Sigmoid colon (tissue), 7 donors: ENCODE data around the gene HHAT. TPM values are rescaled to one million over a fixed set of nuclear protein-coding genes. Genes with fewer than 3 reads are reported as not detected.

Experiments used
- DNase-seq: peaks from one replicate; pipeline ENCODE4 v3.0.0-alpha.2; 2019
- H3K27ac ChIP-seq, 4 donors: fragments of 200-600 bp; sonication (generic); one replicate each; pipeline ENCODE4 v1.5.1; 2016 to 2019; ENCODE audit warnings: mild to moderate bottlenecking in 1 of 4
- H3K27me3 ChIP-seq, 3 donors: fragments of 200-600 bp; sonication (generic); one replicate each; pipeline ENCODE4 v1.5.1; 2019; ENCODE audit warnings: mild to moderate bottlenecking in 1 of 3
- H3K36me3 ChIP-seq, 4 donors: fragments of 200-600 bp; sonication (generic); one replicate each; pipeline ENCODE4 v1.5.1; 2016 to 2019
- H3K4me1 ChIP-seq, 4 donors: fragments of 200-600 bp; sonication (generic); one replicate each; pipeline ENCODE4 v1.5.1; 2017 to 2019
- H3K4me3 ChIP-seq, 4 donors: fragments of 200-600 bp; sonication (generic); one replicate each; pipeline ENCODE4 v1.5.1; 2017 to 2019; ENCODE audit warnings: mild to moderate bottlenecking in 2 of 4, moderate library complexity in 1 of 4
- H3K9me3 ChIP-seq, 4 donors: fragments of 200-600 bp in 3 of 4; sonication (generic) in 3 of 4; one replicate each; pipeline versions ENCODE4 v1.5.1 to v1.6.1; 2013 to 2019
- CTCF ChIP-seq, 4 experiments: fragments of 450-650 bp in 3 of 4; fragments of 200-600 bp in 1 of 4; IDR thresholded peaks; one replicate each; pipeline ENCODE4 v1.5.1; 2016 to 2019; ENCODE audit warnings: antibody characterized with exemption in 4 of 4, mild to moderate bottlenecking in 3 of 4, moderate library complexity in 2 of 4
- EP300 ChIP-seq, 4 donors: sonication (generic); formaldehyde crosslinking; IDR thresholded peaks; one replicate each; pipeline ENCODE4 v1.6.1; 2017; ENCODE audit warnings: antibody characterized with exemption in 4 of 4
- POLR2A ChIP-seq, 2 donors: fragments of 450-650 bp; IDR thresholded peaks; one replicate each; pipeline ENCODE4 v1.6.1; 2016; ENCODE audit warnings: antibody characterized with exemption in 2 of 2, mild to moderate bottlenecking in 2 of 2, moderate library complexity in 2 of 2
- POLR2AphosphoS5 ChIP-seq, 4 donors: sonication (generic); formaldehyde crosslinking; IDR thresholded peaks; one replicate each; pipeline ENCODE4 v1.6.1; 2017; ENCODE audit warnings: antibody characterized with exemption in 4 of 4
- WGBS, 2 donors: extraction: QIAGEN DNeasy Blood & Tissue Kit; methylation state at CpG; one replicate each; pipeline ENCODE4 v1.1.7; 2013; 5-methylcytosine and 5-hydroxymethylcytosine counted together
- intact Hi-C: fragments of 100-400 bp; cut with DNase I; formaldehyde crosslinking; loops from one replicate; pipeline ENCODE4 v1.15.1; 2023
- polyA plus RNA-seq, 3 donors: library from polyadenylated mRNA; stranded (reverse); fragments of 200-250 nt; gene quantifications; one replicate each; pipeline ENCODE4 v1.2.3, GENCODE V29; 2013
- total RNA-seq, 4 donors: library from RNA; depleted of rRNA; stranded (reverse); fragments of >200 nt; gene quantifications; one replicate each; pipeline ENCODE4 v1.1.0, GENCODE V29; 2016
- donor health status: healthy with polysubstance abuse.
- donor health status: Bipolar disorder and iron deficiency.
- donor health status: healthy.

Gene HHAT
- total and polyA plus RNA-seq, 7 donors: 0.46 to 6.4 (median 2.1) TPM

GRCh38 chr1:210687582-210688279 is 359.0 kb downstream of the HHAT start:
- Histone ChIP-seq H3K27me3 (no peaks in the 10 kb centered on the region), H3K9me3 (no peaks in the 10 kb centered on the region), H3K4me1 (peaks cover 0 to 7% (median 0%) of the 10 kb centered on the region in 4 donors), H3K27ac (no peak overlapping the region), H3K36me3 (no peaks in the 10 kb centered on the region), H3K4me3 (no peak overlapping the region)
- TF ChIP-seq CTCF (IDR thresholded peaks at IDR 0.05) (no peak), EP300 (IDR thresholded peaks at IDR 0.05) (no peak), POLR2AphosphoS5 (IDR thresholded peaks at IDR 0.05) (no peak), POLR2A (IDR thresholded peaks at IDR 0.05) (no peak)
- no peak for DNase-seq
- intact Hi-C loops: no loop called here
- WGBS, 2 donors: 87 to 89% methylated on average over 7 of the region's 7 CpGs

- Histone ChIP-seq H3K4me1 (peaks cover 0 to 7% (median 0%) of the 10 kb centered on the region in 4 donors), H3K36me3 (no peaks in the 10 kb centered on the region), H3K27ac (no peak overlapping the region), H3K27me3 (no peaks in the 10 kb centered on the region), H3K9me3 (no peaks in the 10 kb centered on the region), H3K4me3 (no peak overlapping the region)
- no peak for TF ChIP-seq EP300 (IDR thresholded peaks at IDR 0.05)
- TF ChIP-seq POLR2A (IDR thresholded peaks at IDR 0.05): no peak
- TF ChIP-seq CTCF (IDR thresholded peaks at IDR 0.05): no peak
- TF ChIP-seq POLR2AphosphoS5 (IDR thresholded peaks at IDR 0.05): no peak
- no peak for DNase-seq
- intact Hi-C loops: no loop called here
- WGBS, 2 donors: 92 to 98% methylated on average over 1 of the region's 1 CpG
Measured at GRCh38 chr1:210688512-210689234, 360.0 kb downstream of the HHAT start.

- H3K9me3 ChIP-seq: no peaks in the 10 kb centered on the region
- DNase-seq: no peak
- TF ChIP-seq POLR2A (IDR thresholded peaks at IDR 0.05) (no peak), CTCF (IDR thresholded peaks at IDR 0.05) (no peak), POLR2AphosphoS5 (IDR thresholded peaks at IDR 0.05) (no peak), EP300 (IDR thresholded peaks at IDR 0.05) (no peak)
- no peaks in the 10 kb centered on the region for H3K27me3 ChIP-seq
- intact Hi-C loops: no loop called here
- peaks cover 0 to 7% (median 0%) of the 10 kb centered on the region in 4 donors for H3K4me1 ChIP-seq
- H3K36me3 ChIP-seq: no peaks in the 10 kb centered on the region
- H3K27ac ChIP-seq: no peak overlapping the region
- H3K4me3 ChIP-seq: no peak overlapping the region
- 87 to 88% methylated on average over 3 of the region's 3 CpGs for WGBS, 2 donors
Measured at GRCh38 chr1:210689826-210690225, 361.1 kb downstream of the HHAT start.

- H3K27ac ChIP-seq: no peak overlapping the region
- no peak overlapping the region for H3K4me3 ChIP-seq
- H3K9me3 ChIP-seq: no peaks in the 10 kb centered on the region
- TF ChIP-seq POLR2A (IDR thresholded peaks at IDR 0.05) (no peak), CTCF (IDR thresholded peaks at IDR 0.05) (no peak), POLR2AphosphoS5 (IDR thresholded peaks at IDR 0.05) (no peak), EP300 (IDR thresholded peaks at IDR 0.05) (no peak)
- intact Hi-C loops: no loop called here
- peaks cover 0 to 7% (median 0%) of the 10 kb centered on the region in 4 donors for H3K4me1 ChIP-seq
- H3K36me3 ChIP-seq: no peaks in the 10 kb centered on the region
- 80 to 82% methylated on average over 5 of the region's 5 CpGs for WGBS, 2 donors
- no peak for DNase-seq
- H3K27me3 ChIP-seq: no peaks in the 10 kb centered on the region
Measured at GRCh38 chr1:210690236-210690635, 361.5 kb downstream of the HHAT start.
